ENCODE data around the gene GPR75.

GPR75 gene

DNA sequence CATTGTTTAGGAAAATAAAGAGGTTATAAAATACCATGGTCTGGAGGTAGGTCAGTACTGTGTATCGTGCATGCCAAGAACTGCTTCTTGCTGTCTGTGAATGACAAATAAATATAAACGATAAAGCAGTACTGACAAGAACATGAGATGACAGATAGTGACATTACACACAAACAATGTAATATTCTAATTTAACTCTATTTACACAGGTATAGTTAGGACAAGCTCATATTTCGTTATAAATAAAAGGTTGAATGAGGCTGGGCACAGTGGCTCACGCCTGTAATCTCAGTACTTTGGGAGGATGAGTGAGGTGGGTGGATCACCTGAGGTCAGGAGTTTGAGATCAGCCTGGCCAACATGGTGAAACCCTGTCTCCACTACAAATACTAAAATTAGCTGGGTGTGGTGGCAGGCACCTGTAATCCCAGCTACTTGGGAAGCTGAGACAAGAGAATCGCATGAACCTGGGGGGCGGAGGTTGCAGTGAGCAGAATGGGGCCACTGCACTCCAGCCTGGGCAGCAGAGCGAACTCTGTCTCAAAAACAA is 14.7 kb upstream of the GPR75 start:
- Histone ChIP-seq H3K27ac (no peak overlapping the region), H3K4me3 (no peak overlapping the region)
- no peak for DNase-seq (ENCODE audit: low spot score)
- TF ChIP-seq, protein P1, sequence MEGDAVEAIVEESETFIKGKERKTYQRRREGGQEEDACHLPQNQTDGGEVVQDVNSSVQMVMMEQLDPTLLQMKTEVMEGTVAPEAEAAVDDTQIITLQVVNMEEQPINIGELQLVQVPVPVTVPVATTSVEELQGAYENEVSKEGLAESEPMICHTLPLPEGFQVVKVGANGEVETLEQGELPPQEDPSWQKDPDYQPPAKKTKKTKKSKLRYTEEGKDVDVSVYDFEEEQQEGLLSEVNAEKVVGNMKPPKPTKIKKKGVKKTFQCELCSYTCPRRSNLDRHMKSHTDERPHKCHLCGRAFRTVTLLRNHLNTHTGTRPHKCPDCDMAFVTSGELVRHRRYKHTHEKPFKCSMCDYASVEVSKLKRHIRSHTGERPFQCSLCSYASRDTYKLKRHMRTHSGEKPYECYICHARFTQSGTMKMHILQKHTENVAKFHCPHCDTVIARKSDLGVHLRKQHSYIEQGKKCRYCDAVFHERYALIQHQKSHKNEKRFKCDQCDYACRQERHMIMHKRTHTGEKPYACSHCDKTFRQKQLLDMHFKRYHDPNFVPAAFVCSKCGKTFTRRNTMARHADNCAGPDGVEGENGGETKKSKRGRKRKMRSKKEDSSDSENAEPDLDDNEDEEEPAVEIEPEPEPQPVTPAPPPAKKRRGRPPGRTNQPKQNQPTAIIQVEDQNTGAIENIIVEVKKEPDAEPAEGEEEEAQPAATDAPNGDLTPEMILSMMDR (IDR thresholded peaks at IDR 0.05) = no peak

- H3K4me3 ChIP-seq = no peak overlapping the region
- TF ChIP-seq, protein P1 (IDR thresholded peaks at IDR 0.05) = no peak
- H3K27ac ChIP-seq = no peak overlapping the region
- no peak for DNase-seq (ENCODE audit: low spot score)
These were observed 8.0 kb upstream of the GPR75 start for GRCh38 chr2:53867773-53868172.

GRCh38 chr2:53867169-53867568 is 7.4 kb upstream of the GPR75 start:
- Histone ChIP-seq H3K4me3 (no peak overlapping the region), H3K27ac (no peak overlapping the region)
- DNase-seq (ENCODE audit: low spot score) = no peak
- TF ChIP-seq, protein P1 (IDR thresholded peaks at IDR 0.05) = no peak

GRCh38 chr2:53865962-53866361 is 6.2 kb upstream of the GPR75 start:
- TF ChIP-seq, protein P1 (IDR thresholded peaks at IDR 0.05) = no peak
- DNase-seq (ENCODE audit: low spot score) = no peak
- Histone ChIP-seq H3K4me3 (no peak overlapping the region), H3K27ac (no peak overlapping the region)

- TF ChIP-seq, protein P1 (IDR thresholded peaks at IDR 0.05) = no peak
- H3K27ac ChIP-seq = no peak overlapping the region
- DNase-seq (ENCODE audit: low spot score) = no peak
- H3K4me3 ChIP-seq = no peak overlapping the region
These were observed 5.5 kb upstream of the GPR75 start for GRCh38 chr2:53865264-53865663.

DNA sequence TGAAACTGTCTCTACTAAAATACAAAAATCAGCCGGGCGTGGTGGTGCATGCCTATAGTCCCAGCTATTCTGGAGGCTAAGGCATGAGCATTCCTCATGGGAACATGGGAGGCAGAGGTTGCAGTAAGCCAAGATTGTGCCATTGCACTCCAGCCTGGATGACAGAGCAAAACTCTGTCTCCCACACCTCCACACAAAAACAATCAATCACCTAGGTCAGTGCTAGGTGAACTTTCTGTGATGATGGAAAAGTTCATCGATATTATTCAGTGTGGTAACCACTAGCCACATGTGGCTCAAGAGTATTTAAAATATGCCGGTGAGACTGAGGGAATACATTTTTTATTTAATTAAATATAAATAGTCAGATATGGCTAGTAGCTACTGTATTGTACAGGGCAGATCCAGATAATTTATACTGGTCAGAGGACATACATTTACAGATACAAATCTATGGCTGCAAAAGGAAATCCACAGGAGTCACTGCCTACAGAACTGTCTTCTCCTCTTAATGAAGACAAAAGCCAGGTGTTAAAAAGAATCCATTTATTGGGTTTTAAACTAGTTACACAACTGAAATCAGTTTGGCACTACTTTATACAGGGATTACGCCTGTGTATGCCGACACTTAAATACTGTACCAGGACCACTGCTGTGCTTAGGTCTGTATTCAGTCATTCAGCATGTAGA is 3.9 kb upstream of the GPR75 start:
- TF ChIP-seq, protein P1 (IDR thresholded peaks at IDR 0.05) = no peak
- Histone ChIP-seq H3K27ac (no peak overlapping the region), H3K4me3 (no peak overlapping the region)
- no peak for DNase-seq (ENCODE audit: low spot score)

DNA sequence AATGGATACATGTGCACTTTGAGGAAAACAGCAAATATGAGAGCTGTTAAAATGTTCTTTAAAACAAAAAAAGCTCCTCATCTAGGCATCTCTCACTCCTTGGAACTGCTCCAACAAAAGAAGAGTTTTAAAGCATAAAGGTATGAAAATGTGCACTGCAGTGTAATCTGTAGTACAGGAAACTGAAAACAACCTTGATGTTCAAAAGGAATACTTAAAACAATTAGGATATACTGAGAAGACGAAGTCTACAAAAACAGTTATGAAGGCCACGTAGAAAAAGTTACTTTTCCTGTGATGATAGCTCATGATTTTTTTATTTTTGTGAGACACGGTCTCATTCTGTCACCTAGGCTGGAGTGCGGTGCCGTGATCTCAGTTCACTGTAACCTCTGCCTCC is 2.1 kb upstream of the GPR75 start:
- Histone ChIP-seq H3K4me3 (no peak overlapping the region), H3K27ac (no peak overlapping the region)
- TF ChIP-seq, protein P1 (IDR thresholded peaks at IDR 0.05) = no peak
- DNase-seq (ENCODE audit: low spot score) = no peak
